ENCODE data around the gene NEUROD1.

NEUROD1 gene

DNA sequence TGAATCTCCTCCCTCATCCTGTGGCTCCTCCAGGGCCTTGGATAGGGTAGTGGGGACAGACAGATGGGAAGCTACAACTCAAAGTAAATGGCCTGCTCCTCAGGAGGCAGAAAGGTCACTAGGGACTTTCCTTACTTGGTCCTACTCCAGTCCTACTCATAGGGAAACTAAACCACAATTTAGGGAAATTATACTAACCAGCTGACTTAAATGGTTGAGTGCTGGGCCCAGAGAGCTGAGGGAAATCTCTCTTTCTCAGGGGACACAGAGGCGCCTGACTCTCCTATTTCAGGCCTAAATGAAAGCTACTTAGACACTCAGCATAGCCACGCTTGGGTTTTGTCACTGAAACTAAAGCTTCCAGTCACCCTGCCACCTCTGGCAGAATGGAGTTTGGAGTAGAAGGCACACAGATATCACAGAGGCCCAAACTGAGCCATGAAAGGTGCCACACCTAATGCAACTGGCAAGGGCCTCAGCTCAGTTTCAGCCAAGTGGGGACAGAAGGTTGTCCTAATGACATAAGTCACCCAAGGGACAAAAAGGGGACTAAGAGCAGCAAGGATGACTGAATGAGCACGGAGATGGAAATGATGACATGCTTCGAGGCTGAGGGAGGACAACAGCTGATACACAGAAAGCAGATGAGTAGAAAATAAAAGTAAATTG, 47.5 kb downstream of the NEUROD1 start:
- no peak for DNase-seq

DNA sequence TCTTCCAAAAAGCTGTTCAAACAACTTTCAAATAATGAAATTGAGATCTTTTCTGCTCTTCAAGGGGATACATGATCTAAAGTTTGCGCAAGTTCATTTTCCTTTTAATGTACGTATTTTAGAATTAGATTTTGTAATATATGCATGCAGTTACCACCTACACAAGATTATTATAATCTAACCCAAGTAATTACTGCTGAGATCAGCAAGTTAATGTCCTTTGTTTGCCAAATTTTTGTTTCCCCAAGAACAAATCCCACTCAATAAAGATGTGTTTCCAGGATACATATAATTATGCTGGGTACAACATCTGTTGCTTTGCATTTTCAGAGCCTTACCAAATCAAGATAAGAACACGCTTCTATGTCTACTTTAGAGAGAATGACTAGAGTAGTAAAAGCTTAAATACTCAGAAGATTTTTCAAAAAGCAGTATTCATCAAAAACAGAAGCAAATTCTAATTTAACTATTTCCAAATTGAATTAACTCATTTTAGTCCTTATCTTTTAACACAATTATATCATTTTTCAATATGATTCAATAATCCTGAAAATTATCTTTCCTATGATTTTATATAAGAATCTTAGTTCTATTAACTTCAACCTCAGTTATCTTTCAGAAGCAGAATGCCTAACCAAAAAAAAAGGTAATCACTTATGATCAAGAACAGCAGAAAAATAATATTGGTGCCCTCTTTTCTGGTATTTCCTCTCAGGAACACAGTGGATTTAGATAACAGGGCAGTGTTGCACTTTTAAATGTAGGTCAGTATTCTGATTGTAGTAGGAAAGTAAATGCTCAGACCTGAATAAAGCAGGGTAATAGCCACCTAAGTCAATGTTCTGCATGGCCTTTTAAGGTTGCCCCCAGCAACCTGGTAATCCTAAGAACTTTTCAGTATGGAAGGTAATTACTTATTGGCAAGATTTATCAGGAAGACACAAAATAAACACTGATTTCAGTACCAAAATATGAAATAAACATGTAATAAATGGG, 51.4 kb downstream of the NEUROD1 start:
- DNase-seq = no peak

DNA sequence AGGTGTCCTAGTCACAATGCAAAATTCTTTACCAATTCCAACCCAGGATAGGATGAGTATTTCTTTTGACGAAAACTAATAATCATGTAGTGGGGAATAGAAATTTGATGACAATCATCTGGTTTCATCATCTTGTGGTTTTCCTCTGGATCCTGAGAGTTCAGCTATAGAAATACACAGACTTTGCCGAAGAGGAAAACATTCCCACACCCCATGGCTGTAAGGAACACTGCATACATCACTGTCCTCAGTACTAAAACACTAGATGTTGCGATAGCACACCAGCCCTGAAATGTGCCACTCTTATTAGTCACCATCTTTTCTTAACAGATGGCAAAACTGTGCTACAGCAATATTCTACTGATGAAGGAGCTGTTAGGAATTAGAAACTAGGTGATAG, 52.8 kb downstream of the NEUROD1 start:
- no peak for DNase-seq

DNA sequence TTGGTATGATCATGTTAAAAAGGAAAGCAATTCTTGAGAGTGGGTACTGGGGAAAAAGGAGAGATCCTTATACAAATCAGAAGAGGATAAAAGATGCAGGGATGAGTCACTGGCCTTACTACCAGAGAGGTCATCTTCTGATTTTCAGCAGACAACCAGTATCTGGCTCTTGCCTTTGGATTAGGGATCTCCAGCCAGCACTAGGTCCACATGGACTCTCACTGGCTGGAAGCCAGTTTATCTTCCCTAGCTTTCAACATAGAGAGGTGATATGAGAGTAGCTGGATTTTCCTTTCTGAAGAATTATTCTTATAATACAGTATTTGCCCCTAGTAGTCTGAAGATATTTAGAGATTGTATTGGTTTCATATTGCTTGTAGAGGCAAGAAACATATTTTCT, 53.6 kb downstream of the NEUROD1 start:
- DNase-seq = no peak

All from OCI-M1 (cell line).